ENCODE results near the gene FBXW11.

- TF ChIP-seq POLR2AphosphoS5 (IDR thresholded peaks at IDR 0.05) (peak in 1 of 3 donors; percentile 22), POLR2A (IDR thresholded peaks at IDR 0.05) (no peak), CTCF (IDR thresholded peaks at IDR 0.05 in 8 of 11, conservative IDR thresholded peaks at IDR 0.05 in 3 of 11) (no peak)
Measured at GRCh38 chr5:171926311-171926710, 80.1 kb downstream of the FBXW11 start.

Data from spleen (tissue), 7 donors.